Stimulated activated CD8-positive, alpha-beta memory T cell treated with anti-CD3 and anti-CD28 coated beads, Interleukin-12 subunit alpha, Interleukin-12 subunit beta, amount 100 ng/mL, for 1 hour (primary cell): ENCODE results near the gene KLF7.

ENCODE experiments used
- DNase-seq: peaks from one replicate; pipeline ENCODE4 v3.0.0-alpha.2; 2020; ENCODE audit warnings: low read depth

Gene KLF7

GRCh38 chr2:207165121-207166038 is at the start of gene KLF7:
KLF7 (minus strand) TSS chr2:207165948; CDS start chr2:207165568, 380 bp downstream.
- peak; percentile 25 for DNase-seq

- no peak for DNase-seq
These were observed 49.6 kb upstream of the KLF7 start for GRCh38 chr2:207215308-207215707.

- no peak for DNase-seq
These were observed 48.7 kb upstream of the KLF7 start for GRCh38 chr2:207214446-207214845.

- DNase-seq, result no peak
These were observed 40.3 kb upstream of the KLF7 start for GRCh38 chr2:207206011-207206410.

- no peak for DNase-seq
These were observed 39.6 kb upstream of the KLF7 start for GRCh38 chr2:207205173-207205957.

GRCh38 chr2:207203056-207203455 is 37.3 kb upstream of the KLF7 start:
- no peak for DNase-seq

GRCh38 chr2:207202645-207203044 is 36.9 kb upstream of the KLF7 start:
- no peak for DNase-seq

GRCh38 chr2:207201416-207201815 is 35.7 kb upstream of the KLF7 start:
- no peak for DNase-seq

GRCh38 chr2:207200136-207200535 is 34.4 kb upstream of the KLF7 start:
- no peak for DNase-seq

- DNase-seq, result no peak
These were observed 28.3 kb upstream of the KLF7 start for GRCh38 chr2:207194028-207194427.

GRCh38 chr2:207188626-207189419 is 23.1 kb upstream of the KLF7 start:
- no peak for DNase-seq

GRCh38 chr2:207185372-207185771 is 19.6 kb upstream of the KLF7 start:
- no peak for DNase-seq

- DNase-seq, result no peak
These were observed 19.0 kb upstream of the KLF7 start for GRCh38 chr2:207184768-207185167.

- no peak for DNase-seq
These were observed 18.6 kb upstream of the KLF7 start for GRCh38 chr2:207184348-207184747.

- DNase-seq, result no peak
These were observed 17.8 kb upstream of the KLF7 start for GRCh38 chr2:207183506-207183905.

GRCh38 chr2:207182911-207183310 is 17.2 kb upstream of the KLF7 start:
- no peak for DNase-seq

GRCh38 chr2:207181526-207182274 is 16.0 kb upstream of the KLF7 start:
- no peak for DNase-seq

GRCh38 chr2:207180741-207181140 is 15.0 kb upstream of the KLF7 start:
- no peak for DNase-seq

- no peak for DNase-seq
These were observed 10.5 kb upstream of the KLF7 start for GRCh38 chr2:207176247-207176646.

- no peak for DNase-seq
These were observed 7.9 kb upstream of the KLF7 start for GRCh38 chr2:207173641-207174040.

- DNase-seq, result no peak
These were observed 1.6 kb upstream of the KLF7 start for GRCh38 chr2:207167099-207167923.
